ENCODE measurements around the gene USP37. TPM values are rescaled to one million over a fixed set of nuclear protein-coding genes. Genes with fewer than 3 reads are reported as not detected.

The USP37 gene
- total RNA-seq, 1 donor from 2014 or later = 6.4 TPM

GRCh38 chr2:218564056-218564455, 4.1 kb downstream of the USP37 start:
- H3K4me2 ChIP-seq (ENCODE audit: low read length) = no peak overlapping the region
- no peak overlapping the region for H3K27ac Mint-ChIP-seq (ENCODE audit: unreplicated experiment)
- peaks cover 9% of the 10 kb centered on the region for H3K4me1 ChIP-seq (ENCODE audit: insufficient read depth, low read length)
- H3K36me3 Mint-ChIP-seq (ENCODE audit: low read depth, unreplicated experiment) = peaks cover 5% of the 10 kb centered on the region
- no peak overlapping the region for H3K27ac ChIP-seq (ENCODE audit: low read depth, low read length)
- FAIRE-seq = no peak
- H3K9me3 Mint-ChIP-seq (ENCODE audit: unreplicated experiment) = no peaks in the 10 kb centered on the region
- H3K4me1 Mint-ChIP-seq (ENCODE audit: low read depth, unreplicated experiment) = no peaks in the 10 kb centered on the region
- no peaks in the 10 kb centered on the region for H3K9me3 ChIP-seq (ENCODE audit: insufficient read depth, low read depth, low read length)
- no peaks in the 10 kb centered on the region for H3K27me3 ChIP-seq (ENCODE audit: insufficient read depth, low read length)
- H3K4me3 Mint-ChIP-seq (ENCODE audit: unreplicated experiment) = no peak overlapping the region
- no peaks in the 10 kb centered on the region for H4K20me1 ChIP-seq (ENCODE audit: insufficient read depth, low read length)
- peaks cover 5% of the 10 kb centered on the region for H3K36me3 ChIP-seq (ENCODE audit: insufficient read depth, low read length)
- TF ChIP-seq, protein P1, sequence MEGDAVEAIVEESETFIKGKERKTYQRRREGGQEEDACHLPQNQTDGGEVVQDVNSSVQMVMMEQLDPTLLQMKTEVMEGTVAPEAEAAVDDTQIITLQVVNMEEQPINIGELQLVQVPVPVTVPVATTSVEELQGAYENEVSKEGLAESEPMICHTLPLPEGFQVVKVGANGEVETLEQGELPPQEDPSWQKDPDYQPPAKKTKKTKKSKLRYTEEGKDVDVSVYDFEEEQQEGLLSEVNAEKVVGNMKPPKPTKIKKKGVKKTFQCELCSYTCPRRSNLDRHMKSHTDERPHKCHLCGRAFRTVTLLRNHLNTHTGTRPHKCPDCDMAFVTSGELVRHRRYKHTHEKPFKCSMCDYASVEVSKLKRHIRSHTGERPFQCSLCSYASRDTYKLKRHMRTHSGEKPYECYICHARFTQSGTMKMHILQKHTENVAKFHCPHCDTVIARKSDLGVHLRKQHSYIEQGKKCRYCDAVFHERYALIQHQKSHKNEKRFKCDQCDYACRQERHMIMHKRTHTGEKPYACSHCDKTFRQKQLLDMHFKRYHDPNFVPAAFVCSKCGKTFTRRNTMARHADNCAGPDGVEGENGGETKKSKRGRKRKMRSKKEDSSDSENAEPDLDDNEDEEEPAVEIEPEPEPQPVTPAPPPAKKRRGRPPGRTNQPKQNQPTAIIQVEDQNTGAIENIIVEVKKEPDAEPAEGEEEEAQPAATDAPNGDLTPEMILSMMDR (IDR thresholded peaks at IDR 0.05; ENCODE audit: insufficient read depth, low read depth, low read length) = no peak
- no peak for TF ChIP-seq EZH2 (IDR thresholded peaks at IDR 0.05; ENCODE audit: insufficient read depth, low read length)
- H3K9ac ChIP-seq (ENCODE audit: low read length) = no peak overlapping the region
- H3K4me3 ChIP-seq (ENCODE audit: insufficient read depth, low read depth, low read length) = no peak overlapping the region
- peaks cover 59% of the 10 kb centered on the region for H3K79me2 ChIP-seq (ENCODE audit: insufficient read depth, low read length)
- H2AFZ ChIP-seq (ENCODE audit: low read depth, low read length) = no peak overlapping the region
- no peak for DNase-seq (ENCODE audit: low read depth)
- no peaks in the 10 kb centered on the region for H3K27me3 Mint-ChIP-seq (ENCODE audit: low read depth, unreplicated experiment)

- peaks cover 4% of the 10 kb centered on the region for H3K36me3 Mint-ChIP-seq (ENCODE audit: low read depth, unreplicated experiment)
- peaks cover 10% of the 10 kb centered on the region for H3K79me2 ChIP-seq (ENCODE audit: insufficient read depth, low read length)
- H3K9ac ChIP-seq (ENCODE audit: low read length) = no peak overlapping the region
- no peaks in the 10 kb centered on the region for H3K27me3 ChIP-seq (ENCODE audit: insufficient read depth, low read length)
- no peaks in the 10 kb centered on the region for H3K9me3 ChIP-seq (ENCODE audit: insufficient read depth, low read depth, low read length)
- no peaks in the 10 kb centered on the region for H4K20me1 ChIP-seq (ENCODE audit: insufficient read depth, low read length)
- H3K4me1 Mint-ChIP-seq (ENCODE audit: low read depth, unreplicated experiment) = peaks cover 4% of the 10 kb centered on the region
- H3K27ac ChIP-seq (ENCODE audit: low read depth, low read length) = no peak overlapping the region
- no peak overlapping the region for H3K4me3 ChIP-seq (ENCODE audit: insufficient read depth, low read depth, low read length)
- no peak overlapping the region for H3K27ac Mint-ChIP-seq (ENCODE audit: unreplicated experiment)
- no peaks in the 10 kb centered on the region for H3K4me1 ChIP-seq (ENCODE audit: insufficient read depth, low read length)
- DNase-seq (ENCODE audit: low read depth) = no peak
- no peaks in the 10 kb centered on the region for H3K9me3 Mint-ChIP-seq (ENCODE audit: unreplicated experiment)
- TF ChIP-seq EZH2 (IDR thresholded peaks at IDR 0.05; ENCODE audit: insufficient read depth, low read length) = no peak
- TF ChIP-seq, protein P1 (IDR thresholded peaks at IDR 0.05; ENCODE audit: insufficient read depth, low read depth, low read length) = no peak
- H2AFZ ChIP-seq (ENCODE audit: low read depth, low read length) = no peak overlapping the region
- no peak overlapping the region for H3K4me2 ChIP-seq (ENCODE audit: low read length)
- no peaks in the 10 kb centered on the region for H3K27me3 Mint-ChIP-seq (ENCODE audit: low read depth, unreplicated experiment)
- H3K4me3 Mint-ChIP-seq (ENCODE audit: unreplicated experiment) = no peak overlapping the region
- no peak for FAIRE-seq
- H3K36me3 ChIP-seq (ENCODE audit: insufficient read depth, low read length) = peaks cover 7% of the 10 kb centered on the region
Measured at GRCh38 chr2:218558986-218559385, 9.2 kb downstream of the USP37 start.

- Histone ChIP-seq H3K9me3 (ENCODE audit: insufficient read depth, low read depth, low read length) (no peaks in the 10 kb centered on the region), H2AFZ (ENCODE audit: low read depth, low read length) (no peak overlapping the region), H4K20me1 (ENCODE audit: insufficient read depth, low read length) (no peaks in the 10 kb centered on the region), H3K36me3 (ENCODE audit: insufficient read depth, low read length) (peaks cover 13% of the 10 kb centered on the region), H3K79me2 (ENCODE audit: insufficient read depth, low read length) (no peaks in the 10 kb centered on the region), H3K4me3 (ENCODE audit: insufficient read depth, low read depth, low read length) (no peak overlapping the region), H3K27me3 (ENCODE audit: insufficient read depth, low read length) (no peaks in the 10 kb centered on the region), H3K27ac (ENCODE audit: low read depth, low read length) (no peak overlapping the region), H3K4me1 (ENCODE audit: insufficient read depth, low read length) (no peaks in the 10 kb centered on the region), H3K9ac (ENCODE audit: low read length) (no peak overlapping the region), H3K4me2 (ENCODE audit: low read length) (no peak overlapping the region)
- H3K4me3 Mint-ChIP-seq (ENCODE audit: unreplicated experiment) = no peak overlapping the region
- peaks cover 4% of the 10 kb centered on the region for H3K4me1 Mint-ChIP-seq (ENCODE audit: low read depth, unreplicated experiment)
- no peaks in the 10 kb centered on the region for H3K27me3 Mint-ChIP-seq (ENCODE audit: low read depth, unreplicated experiment)
- peaks cover 7% of the 10 kb centered on the region for H3K36me3 Mint-ChIP-seq (ENCODE audit: low read depth, unreplicated experiment)
- FAIRE-seq = no peak
- DNase-seq (ENCODE audit: low read depth) = no peak
- TF ChIP-seq EZH2 (IDR thresholded peaks at IDR 0.05; ENCODE audit: insufficient read depth, low read length) = no peak
- TF ChIP-seq, protein P1 (IDR thresholded peaks at IDR 0.05; ENCODE audit: insufficient read depth, low read depth, low read length) = no peak
- no peak overlapping the region for H3K27ac Mint-ChIP-seq (ENCODE audit: unreplicated experiment)
- no peaks in the 10 kb centered on the region for H3K9me3 Mint-ChIP-seq (ENCODE audit: unreplicated experiment)
Measured at GRCh38 chr2:218557941-218558340, 10.2 kb downstream of the USP37 start.
